Activated CD8-positive, alpha-beta memory T cell treated with anti-CD3 and anti-CD28 coated beads, Interleukin-2, amount 50 U/mL, for 4 hours (primary cell): ENCODE data around the gene PSMB1.

ENCODE experiments used
- DNase-seq: peaks from one replicate; pipeline ENCODE4 v3.0.0-alpha.2; 2020

PSMB1 gene

GRCh38 chr6:170500955-170501590 lies 52.0 kb downstream of the PSMB1 start:
- no peak for DNase-seq

- DNase-seq = no peak
Observed at GRCh38 chr6:170497841-170498301, 55.2 kb downstream of the PSMB1 start.

- no peak for DNase-seq
Observed at GRCh38 chr6:170493354-170493753, 59.8 kb downstream of the PSMB1 start.

GRCh38 chr6:170490259-170490658 lies 62.8 kb downstream of the PSMB1 start:
- no peak for DNase-seq

- no peak for DNase-seq
Observed at GRCh38 chr6:170489836-170490235, 63.3 kb downstream of the PSMB1 start.

- no peak for DNase-seq
Observed at GRCh38 chr6:170487707-170488329, 65.3 kb downstream of the PSMB1 start.

GRCh38 chr6:170485159-170485558 lies 67.9 kb downstream of the PSMB1 start:
- no peak for DNase-seq
